ENCODE results near the gene POGZ.

DNA sequence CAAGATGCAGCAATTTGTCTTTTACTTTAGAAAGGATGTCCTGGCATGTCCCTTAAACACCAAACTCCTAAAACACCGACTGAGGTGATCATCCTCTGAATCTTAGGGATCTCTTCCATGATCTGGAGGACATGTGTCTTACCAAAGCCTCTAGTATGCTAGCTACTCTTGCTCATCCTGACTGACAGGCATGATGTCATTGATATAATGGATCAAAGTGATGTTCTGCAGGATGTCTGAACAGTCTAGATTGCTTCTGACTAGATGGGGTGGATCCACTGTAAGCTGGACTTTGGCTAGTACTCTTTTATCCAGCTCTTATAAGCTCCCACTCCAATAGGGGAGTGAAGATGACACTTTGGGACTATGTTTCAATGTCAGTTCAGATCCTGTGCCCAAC, 40.6 kb upstream of the POGZ start:
- TF ChIP-seq CREB5 (CRISPR knock-in tag; IDR thresholded peaks at IDR 0.05; ENCODE audit: low read depth) (no peak), TOX (CRISPR knock-in tag; IDR thresholded peaks at IDR 0.05; ENCODE audit: borderline replicate concordance) (no peak), CSRNP3 (CRISPR knock-in tag; IDR thresholded peaks at IDR 0.05) (no peak), PPARA (CRISPR knock-in tag; IDR thresholded peaks at IDR 0.05; ENCODE audit: borderline replicate concordance) (no peak), ZC3H10 (CRISPR knock-in tag; IDR thresholded peaks at IDR 0.05) (no peak), ZFP3 (CRISPR knock-in tag; IDR thresholded peaks at IDR 0.05) (no peak), ARNTL (CRISPR knock-in tag; IDR thresholded peaks at IDR 0.05; ENCODE audit: borderline replicate concordance, low read depth) (no peak), ZFP30 (CRISPR knock-in tag; IDR thresholded peaks at IDR 0.05) (no peak), TCF4 (CRISPR knock-in tag; IDR thresholded peaks at IDR 0.05; ENCODE audit: borderline replicate concordance) (no peak), RARB (CRISPR knock-in tag; IDR thresholded peaks at IDR 0.05) (no peak), ZNF565 (CRISPR knock-in tag; conservative IDR thresholded peaks at IDR 0.05; ENCODE audit: low read depth) (no peak)
- TF ChIP-seq, protein P1, sequence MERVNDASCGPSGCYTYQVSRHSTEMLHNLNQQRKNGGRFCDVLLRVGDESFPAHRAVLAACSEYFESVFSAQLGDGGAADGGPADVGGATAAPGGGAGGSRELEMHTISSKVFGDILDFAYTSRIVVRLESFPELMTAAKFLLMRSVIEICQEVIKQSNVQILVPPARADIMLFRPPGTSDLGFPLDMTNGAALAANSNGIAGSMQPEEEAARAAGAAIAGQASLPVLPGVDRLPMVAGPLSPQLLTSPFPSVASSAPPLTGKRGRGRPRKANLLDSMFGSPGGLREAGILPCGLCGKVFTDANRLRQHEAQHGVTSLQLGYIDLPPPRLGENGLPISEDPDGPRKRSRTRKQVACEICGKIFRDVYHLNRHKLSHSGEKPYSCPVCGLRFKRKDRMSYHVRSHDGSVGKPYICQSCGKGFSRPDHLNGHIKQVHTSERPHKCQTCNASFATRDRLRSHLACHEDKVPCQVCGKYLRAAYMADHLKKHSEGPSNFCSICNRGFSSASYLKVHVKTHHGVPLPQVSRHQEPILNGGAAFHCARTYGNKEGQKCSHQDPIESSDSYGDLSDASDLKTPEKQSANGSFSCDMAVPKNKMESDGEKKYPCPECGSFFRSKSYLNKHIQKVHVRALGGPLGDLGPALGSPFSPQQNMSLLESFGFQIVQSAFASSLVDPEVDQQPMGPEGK (CRISPR knock-in tag; IDR thresholded peaks at IDR 0.05; ENCODE audit: borderline replicate concordance): no peak

Data from SK-N-SH treated with all-trans-retinoic acid at 6 μM for 48 hours (cell line).